ENCODE measurements around the gene INCENP.

Gene INCENP

DNA sequence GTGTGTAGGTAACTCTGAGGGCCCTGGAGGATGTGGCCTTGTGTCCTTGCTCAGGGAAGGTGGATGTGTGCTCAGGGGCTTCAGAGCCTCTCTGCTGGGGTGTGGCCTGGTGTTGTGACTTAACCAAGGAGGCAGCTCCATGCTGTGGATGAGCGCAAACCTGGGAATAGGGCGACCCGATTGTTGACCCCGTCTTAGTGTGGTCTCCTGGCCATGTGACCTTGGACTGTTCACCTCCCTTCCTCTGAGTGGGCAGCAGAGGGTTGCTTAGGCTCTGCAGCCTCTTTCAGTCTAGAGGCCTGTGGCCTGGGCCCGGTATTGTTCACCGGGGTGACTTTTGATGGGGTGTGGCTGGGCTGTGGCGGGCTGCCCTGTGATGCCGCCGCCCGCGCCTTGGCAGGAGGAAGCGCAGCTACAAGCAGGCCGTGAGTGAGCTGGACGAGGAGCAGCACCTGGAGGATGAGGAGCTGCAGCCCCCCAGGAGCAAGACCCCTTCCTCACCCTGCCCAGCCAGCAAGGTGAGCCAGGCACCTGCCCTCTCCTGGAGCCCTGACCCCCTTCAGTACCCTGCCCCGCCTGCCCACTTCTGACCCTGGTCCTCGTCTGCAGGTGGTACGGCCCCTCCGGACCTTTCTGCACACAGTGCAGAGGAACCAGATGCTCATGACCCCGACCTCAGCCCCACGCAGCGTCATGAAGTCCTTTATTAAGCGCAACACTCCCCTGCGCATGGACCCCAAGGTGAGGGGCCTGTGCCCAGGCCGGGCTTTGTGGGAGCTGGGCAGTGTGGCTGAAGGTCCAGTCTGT lies 16.7 kb downstream of the INCENP start:
- no peak for DNase-seq (ENCODE audit: extremely low read depth in 1 of 2, low read depth in 1 of 2)

- no peak for DNase-seq (ENCODE audit: extremely low read depth in 1 of 2, low read depth in 1 of 2)
These were observed 17.6 kb downstream of the INCENP start for GRCh38 chr11:62141111-62142042.

- no peak for DNase-seq (ENCODE audit: extremely low read depth in 1 of 2, low read depth in 1 of 2)
These were observed 18.2 kb downstream of the INCENP start for GRCh38 chr11:62142043-62142375.

- DNase-seq (ENCODE audit: extremely low read depth in 1 of 2, low read depth in 1 of 2), result no peak
These were observed 19.1 kb downstream of the INCENP start for GRCh38 chr11:62142921-62143320.

- DNase-seq (ENCODE audit: extremely low read depth in 1 of 2, low read depth in 1 of 2), result no peak
These were observed 19.9 kb downstream of the INCENP start for GRCh38 chr11:62143727-62144126.

- no peak for DNase-seq (ENCODE audit: extremely low read depth in 1 of 2, low read depth in 1 of 2)
These were observed 20.9 kb downstream of the INCENP start for GRCh38 chr11:62144641-62145255.

- no peak for DNase-seq (ENCODE audit: extremely low read depth in 1 of 2, low read depth in 1 of 2)
These were observed 21.6 kb downstream of the INCENP start for GRCh38 chr11:62145261-62145871.

DNA sequence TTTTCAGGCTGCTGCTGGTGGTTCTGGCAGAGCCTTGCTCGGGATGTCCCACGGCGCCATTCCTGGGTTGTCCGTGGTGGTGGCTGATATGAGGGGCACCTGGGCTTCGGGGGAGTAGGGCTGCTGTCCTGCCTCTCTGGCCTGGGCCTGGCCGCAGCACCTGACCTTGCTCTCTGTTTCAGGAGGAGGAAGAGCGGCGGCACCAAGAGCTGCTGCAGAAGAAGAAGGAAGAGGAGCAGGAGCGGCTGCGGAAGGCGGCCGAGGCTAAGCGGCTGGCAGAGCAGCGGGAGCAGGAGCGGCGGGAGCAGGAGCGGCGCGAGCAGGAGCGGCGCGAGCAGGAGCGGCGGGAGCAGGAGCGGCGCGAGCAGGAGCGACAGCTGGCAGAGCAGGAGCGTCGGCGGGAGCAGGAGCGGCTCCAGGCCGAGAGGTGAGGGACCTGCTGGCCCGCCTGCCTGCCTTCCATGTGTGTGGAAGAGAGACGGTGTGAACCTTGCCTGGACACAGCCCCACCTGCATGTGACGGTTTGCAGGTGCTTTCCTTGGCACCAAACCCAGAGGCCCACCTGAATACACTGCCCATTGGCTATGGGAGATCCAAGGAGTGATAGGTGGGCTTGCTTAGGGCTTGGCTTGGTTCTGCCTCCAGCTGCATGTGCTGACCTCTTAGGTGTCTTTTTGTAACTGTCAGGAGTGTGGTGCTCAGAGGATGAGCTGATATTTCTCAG lies 22.8 kb downstream of the INCENP start:
- DNase-seq (ENCODE audit: extremely low read depth in 1 of 2, low read depth in 1 of 2), result no peak

DNA sequence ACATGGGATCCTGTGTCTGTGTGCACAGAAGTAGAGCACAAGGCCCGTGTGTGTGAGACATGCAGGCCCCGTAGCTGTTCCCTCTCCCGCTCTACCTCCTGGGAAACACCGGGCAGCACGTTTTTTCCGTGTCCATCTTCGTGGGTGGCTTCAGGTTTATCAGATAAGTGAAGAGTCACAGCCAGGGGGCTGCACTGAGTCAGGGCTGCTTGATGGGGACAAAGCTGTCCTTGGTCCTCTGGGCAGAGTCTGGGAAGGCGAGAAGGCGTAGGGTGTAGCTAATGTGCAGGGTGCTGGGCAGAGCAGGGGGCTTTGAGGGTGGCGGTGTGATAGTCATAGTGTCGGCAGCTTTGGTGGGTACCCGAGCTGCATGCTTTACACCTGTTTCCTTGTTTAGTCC lies 23.7 kb downstream of the INCENP start:
- no peak for DNase-seq (ENCODE audit: extremely low read depth in 1 of 2, low read depth in 1 of 2)

DNA sequence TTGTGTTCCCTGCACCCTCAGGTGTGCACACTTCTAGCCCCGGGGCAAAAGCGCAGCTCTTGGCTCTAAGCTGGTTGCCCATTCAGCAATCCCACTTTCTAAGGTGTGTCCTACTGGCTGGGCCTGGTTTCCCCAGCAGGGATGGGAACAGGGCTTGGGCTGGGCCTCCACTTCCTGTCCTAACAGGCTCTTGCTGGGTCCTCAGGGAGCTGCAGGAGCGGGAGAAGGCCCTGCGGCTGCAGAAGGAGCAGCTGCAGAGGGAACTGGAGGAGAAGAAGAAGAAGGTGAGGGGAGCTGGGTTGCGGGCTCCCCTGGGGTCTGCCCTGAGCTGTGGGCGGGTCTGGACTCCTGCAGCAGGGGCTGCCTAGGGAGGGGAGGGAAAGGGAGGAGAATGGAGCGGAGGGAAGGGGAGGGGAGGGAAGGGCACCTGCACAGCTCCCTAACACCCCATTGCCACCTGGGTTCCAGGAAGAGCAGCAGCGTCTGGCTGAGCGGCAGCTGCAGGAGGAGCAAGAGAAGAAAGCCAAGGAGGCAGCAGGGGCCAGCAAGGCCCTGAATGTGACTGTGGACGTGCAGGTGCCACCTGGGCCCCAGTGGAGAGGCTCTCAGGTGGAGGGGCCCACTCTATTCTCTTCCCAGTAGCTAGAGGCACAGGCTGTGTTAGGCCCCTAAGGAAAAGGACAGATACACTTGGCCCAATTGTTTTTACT lies 24.6 kb downstream of the INCENP start:
- no peak for DNase-seq (ENCODE audit: extremely low read depth in 1 of 2, low read depth in 1 of 2)

DNA sequence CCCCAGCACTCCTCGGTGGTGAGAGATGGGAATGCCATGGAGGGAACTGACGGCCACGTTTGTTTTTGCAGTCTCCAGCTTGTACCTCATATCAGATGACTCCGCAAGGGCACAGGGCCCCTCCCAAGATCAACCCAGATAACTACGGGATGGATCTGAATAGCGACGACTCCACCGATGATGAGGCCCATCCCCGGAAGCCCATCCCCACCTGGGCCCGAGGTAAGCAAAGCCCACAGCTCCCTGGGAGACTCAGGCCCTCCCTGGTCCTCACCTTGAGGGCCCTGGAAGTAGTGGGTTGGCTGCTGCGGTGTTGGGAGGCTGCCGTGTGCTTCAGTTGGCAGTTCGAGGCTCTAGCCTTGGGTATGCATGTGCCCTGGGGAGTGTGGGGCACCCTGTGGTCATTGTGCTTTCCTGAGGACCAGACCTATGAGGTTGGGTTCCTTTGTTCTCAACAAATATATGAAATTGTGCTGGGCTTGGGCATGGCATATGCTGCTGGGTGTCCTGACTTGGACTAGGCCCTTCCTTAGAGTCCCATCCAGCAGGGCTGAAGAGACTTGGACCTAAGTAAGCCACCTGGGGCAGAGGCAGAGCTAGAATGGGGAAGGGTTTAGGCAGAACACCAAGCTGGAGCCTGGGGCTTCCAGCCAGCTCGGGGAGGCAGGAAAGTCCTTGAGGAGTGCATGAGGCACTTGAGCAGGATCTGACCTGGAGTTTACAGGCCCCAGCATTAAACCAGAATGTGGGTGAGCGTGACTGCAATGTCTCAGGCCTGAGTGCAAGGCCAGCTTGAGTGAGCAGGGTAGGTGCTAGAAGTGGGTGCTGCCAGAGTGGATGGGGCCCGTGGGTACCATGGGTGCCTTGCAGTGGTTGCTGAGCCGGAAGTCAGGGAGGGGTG lies 26.4 kb downstream of the INCENP start:
- DNase-seq (ENCODE audit: extremely low read depth in 1 of 2, low read depth in 1 of 2), result no peak

DNA sequence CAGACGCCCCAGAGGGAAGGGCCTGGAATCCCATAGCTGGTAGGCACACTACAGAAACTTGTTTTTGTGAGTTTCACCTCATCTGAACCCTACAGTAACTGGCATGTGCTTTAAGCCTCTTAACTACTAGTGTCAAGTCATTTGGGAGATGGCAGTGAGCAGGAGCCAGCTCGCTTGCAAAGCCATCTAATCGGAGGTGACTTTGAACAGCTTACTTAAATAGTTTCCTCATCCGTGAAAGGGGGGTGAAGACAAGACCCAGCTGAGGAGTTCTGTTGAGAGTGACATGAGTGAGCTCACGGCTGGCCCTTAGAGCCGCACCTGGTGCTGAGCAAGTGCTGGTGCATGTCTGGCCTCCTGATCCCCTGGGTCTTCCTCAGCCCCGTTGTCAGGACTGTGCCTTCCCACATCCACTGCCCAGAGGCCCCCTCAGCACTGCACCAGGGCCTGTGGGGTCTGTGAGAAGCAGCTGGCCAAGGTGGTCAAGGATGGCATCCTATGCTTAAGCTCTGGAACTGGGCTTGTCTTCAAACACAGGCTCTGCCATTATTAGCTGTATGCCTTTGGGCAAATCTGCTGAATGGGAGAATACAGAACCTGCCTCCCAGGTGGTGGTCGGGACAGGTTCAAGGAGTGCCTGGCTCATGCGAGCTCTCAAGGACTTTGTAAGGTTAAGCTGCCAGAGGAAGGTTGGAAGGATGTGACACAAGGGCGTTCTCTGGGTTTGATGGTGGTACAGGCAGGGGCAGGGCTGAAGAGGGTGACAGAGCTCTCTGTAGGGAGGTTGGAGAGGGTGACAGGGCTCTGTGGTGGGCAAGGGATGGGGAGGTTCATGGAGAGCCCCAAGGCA lies 27.3 kb downstream of the INCENP start:
- no peak for DNase-seq (ENCODE audit: extremely low read depth in 1 of 2, low read depth in 1 of 2)

- DNase-seq (ENCODE audit: extremely low read depth in 1 of 2, low read depth in 1 of 2), result no peak
These were observed 27.9 kb downstream of the INCENP start for GRCh38 chr11:62151737-62152102.

DNA sequence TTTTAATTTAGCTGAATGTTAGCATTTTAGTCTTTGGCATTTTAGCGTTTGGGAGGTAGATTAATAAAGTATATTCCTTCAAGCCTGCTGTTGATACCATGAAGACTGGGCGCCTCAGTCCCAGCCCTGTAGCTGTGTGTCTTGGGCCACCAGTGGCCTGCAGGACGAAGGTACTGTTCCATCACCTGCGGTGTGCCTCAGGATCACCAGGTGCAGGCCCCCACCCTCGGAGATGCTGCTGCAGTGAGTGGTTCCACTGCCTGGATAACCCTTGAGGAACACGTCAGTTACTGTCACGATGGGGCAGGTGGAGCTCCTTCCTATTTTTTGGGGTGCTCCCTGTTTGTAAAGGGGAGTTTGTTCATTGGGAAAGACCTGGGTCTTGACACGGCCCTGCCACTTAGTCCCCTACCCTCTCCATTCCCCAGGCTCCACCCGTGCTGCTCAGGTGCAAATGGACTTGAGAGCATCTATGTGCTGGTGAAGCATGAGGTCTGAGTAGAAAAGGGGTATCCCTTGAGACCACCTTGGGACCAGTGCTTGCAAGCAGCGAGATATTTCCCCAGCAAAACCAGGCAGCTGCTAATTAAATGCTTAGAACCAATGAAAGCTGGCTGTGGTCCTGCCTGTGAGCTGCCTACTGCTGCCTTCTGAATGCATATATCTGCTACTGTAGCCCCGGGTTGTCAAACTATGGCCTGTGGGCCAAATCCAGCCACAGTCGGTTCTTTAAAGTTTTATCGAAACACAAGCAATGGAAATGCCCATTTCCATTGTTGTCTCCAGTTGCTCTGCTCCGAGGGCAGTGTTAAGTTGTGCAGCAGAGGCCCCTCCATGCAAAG lies 28.7 kb downstream of the INCENP start:
- no peak for DNase-seq (ENCODE audit: extremely low read depth in 1 of 2, low read depth in 1 of 2)

GRCh38 chr11:62153087-62153395 lies 29.2 kb downstream of the INCENP start:
- DNase-seq (ENCODE audit: extremely low read depth in 1 of 2, low read depth in 1 of 2), result no peak

- DNase-seq (ENCODE audit: extremely low read depth in 1 of 2, low read depth in 1 of 2), result no peak
These were observed 29.8 kb downstream of the INCENP start for GRCh38 chr11:62153617-62154016.

DNA sequence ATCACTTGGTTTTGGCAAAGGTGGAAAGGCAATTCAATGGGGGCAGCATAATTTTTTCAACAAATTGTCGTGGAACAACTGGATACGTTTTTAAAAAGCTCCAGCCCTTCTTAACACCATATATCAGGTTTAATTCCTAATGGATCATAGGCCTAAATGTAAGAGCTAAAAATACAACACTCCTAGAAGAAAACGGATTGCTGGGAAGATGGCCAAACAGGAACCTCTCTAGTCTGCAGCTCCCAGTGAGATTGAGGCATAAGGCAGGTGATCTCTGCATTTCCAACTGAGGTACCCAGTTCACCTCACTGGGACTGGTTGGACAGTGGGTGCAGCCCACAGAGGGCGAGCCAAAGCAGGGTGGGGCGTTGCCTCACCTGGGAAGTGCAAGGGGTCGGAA lies 33.8 kb downstream of the INCENP start:
- DNase-seq (ENCODE audit: extremely low read depth in 1 of 2, low read depth in 1 of 2), result no peak
